GM12878 (cell line): Measurements from ENCODE around the gene GGCX. TPM values are rescaled to one million over a fixed set of nuclear protein-coding genes. Genes with fewer than 3 reads are reported as not detected.

Experiments
- ATAC-seq: fragments of 200-7000 bp; cut with Tn5 transposase; 3 replicates; pipeline ENCODE4 v1.9.1; 2020; ENCODE audit warnings: mild to moderate bottlenecking, moderate library complexity
- BruUV-seq: library from RNA; stranded (reverse); fragments of 400-500 nt; replicated peaks from 2 replicates; lab custom pipeline; 2021; lab: Mats Ljungman, UMichigan
- CTCF ChIA-PET: fragments of 300-600 bp; sonication (Branson Sonifier 250); formaldehyde crosslinking; extraction: SDS; loops from one replicate; lab custom pipeline; 2021; ENCODE audit warnings: inconsistent platforms; lab: Yijun Ruan, JAX
- POLR2A ChIA-PET: fragments of 350-600 bp; formaldehyde crosslinking; extraction: SDS; loops from one replicate; lab custom pipeline; 2021; ENCODE audit warnings: inconsistent platforms; lab: Charles Lee
- RAD21 ChIA-PET: fragments of 300-600 bp; sonication (Branson Sonifier 250); formaldehyde crosslinking; loops from one replicate; lab custom pipeline; 2023; ENCODE audit warnings: antibody characterized with exemption; ENCODE audit not compliant: unreplicated experiment; lab: Charles Lee
- SMC1A ChIA-PET: fragments of 300-600 bp; sonication (Branson Sonifier 250); formaldehyde crosslinking; loops from one replicate; lab custom pipeline; 2023; ENCODE audit not compliant: unreplicated experiment, uncharacterized antibody; lab: Charles Lee
- DNase-seq: peaks from one replicate; pipeline ENCODE4 v3.0.0-alpha.2; 2011; ENCODE audit warnings: low read depth, low spot score
- FAIRE-seq: peaks from 3 replicates; lab custom pipeline; 2011; peaks lifted over from hg19 to GRCh38; lab: Jason Lieb, UNC
- H2AFZ ChIP-seq: 2 replicates; pipeline ENCODE4 v1.6.0; 2011; ENCODE audit warnings: low read depth, low read length, control low read depth; ENCODE audit not compliant: control insufficient read depth
- H3K27ac ChIP-seq: 2 replicates; pipeline ENCODE4 v1.5.1; 2011; ENCODE audit warnings: control low read depth; ENCODE audit not compliant: control insufficient read depth, insufficient read depth
- H3K27me3 ChIP-seq, 2 experiments: replicated peaks in 1 of 2; 2 replicates each; pipeline versions ENCODE4 v1.6.0 to v1.6.1; 2011; ENCODE audit warnings: low read length in 1 of 2; ENCODE audit not compliant: control insufficient read depth in 2 of 2, insufficient read depth in 2 of 2
- H3K36me3 ChIP-seq, 2 experiments: 2 replicates each; pipeline ENCODE4 v1.5.1; 2011; ENCODE audit warnings: low read length in 1 of 2; ENCODE audit not compliant: control insufficient read depth in 2 of 2, insufficient read depth in 2 of 2
- H3K4me1 ChIP-seq: 2 replicates; pipeline ENCODE4 v1.6.1; 2011; ENCODE audit warnings: mild to moderate bottlenecking, low read length, moderate library complexity, mixed read lengths; ENCODE audit not compliant: control insufficient read depth, insufficient read depth
- H3K4me2 ChIP-seq: 2 replicates; pipeline ENCODE4 v1.6.0; 2011; ENCODE audit warnings: control low read depth; ENCODE audit not compliant: control insufficient read depth, insufficient read depth
- H3K4me3 ChIP-seq: fragments of 200-600 bp; sonication (generic); 2 replicates; pipeline ENCODE4 v1.5.1; 2016
- H3K79me2 ChIP-seq: 2 replicates; pipeline ENCODE4 v1.6.0; 2011; ENCODE audit warnings: low read length; ENCODE audit not compliant: control insufficient read depth, insufficient read depth
- H3K9ac ChIP-seq: 2 replicates; pipeline ENCODE4 v1.8.0; 2011; ENCODE audit warnings: low read length, control low read depth, mixed read lengths; ENCODE audit not compliant: control insufficient read depth, insufficient read depth
- H3K9me3 ChIP-seq: replicated peaks from 3 replicates; pipeline ENCODE4 v1.5.1; 2011; ENCODE audit warnings: mild to moderate bottlenecking, low read length; ENCODE audit not compliant: control insufficient read depth, insufficient read depth
- H4K20me1 ChIP-seq: 2 replicates; pipeline ENCODE4 v1.6.0; 2011; ENCODE audit not compliant: control insufficient read depth, insufficient read depth
- BCL3 ChIP-seq: IDR thresholded peaks from 2 replicates; pipeline ENCODE4 v1.6.1; 2011; ENCODE audit warnings: borderline replicate concordance, low read depth, mild to moderate bottlenecking, moderate library complexity, low read length; ENCODE audit not compliant: insufficient read depth, poor library complexity, severe bottlenecking
- CEBPZ ChIP-seq: fragments of 150-350 bp; IDR thresholded peaks from 2 replicates; pipeline ENCODE4 v1.6.1; 2016; ENCODE audit warnings: low read depth, low read length
- FOS ChIP-seq: IDR thresholded peaks from 3 replicates; pipeline ENCODE4 v1.6.1; 2011; ENCODE audit warnings: borderline replicate concordance; ENCODE audit not compliant: insufficient read length; ENCODE audit errors: extremely low read depth
- HSF1 ChIP-seq: fragments of 150-350 bp; IDR thresholded peaks from 2 replicates; pipeline ENCODE4 v1.6.1; 2014; ENCODE audit warnings: mild to moderate bottlenecking, low read depth, low read length
- NFXL1 ChIP-seq: fragments of 450-650 bp; IDR thresholded peaks from 2 replicates; pipeline ENCODE4 v1.6.1; 2017; ENCODE audit warnings: antibody characterized with exemption, mild to moderate bottlenecking, borderline replicate concordance
- PKNOX1 ChIP-seq: fragments of 450-650 bp; IDR thresholded peaks from 2 replicates; pipeline ENCODE4 v1.6.1; 2016; ENCODE audit warnings: mild to moderate bottlenecking
- POU2F2 ChIP-seq: IDR thresholded peaks from 3 replicates; pipeline ENCODE4 v1.6.1; 2011; ENCODE audit warnings: low read depth, mild to moderate bottlenecking, low read length, borderline replicate concordance
- SUZ12 ChIP-seq: fragments of 200-600 bp; sonication (generic); IDR thresholded peaks from one replicate; pipeline ENCODE4 v1.6.1; 2018; ENCODE audit warnings: antibody characterized with exemption, mild to moderate bottlenecking; ENCODE audit not compliant: unreplicated experiment
- ZNF207 ChIP-seq: fragments of 450-650 bp; IDR thresholded peaks from 2 replicates; pipeline ENCODE4 v1.6.1; 2014; ENCODE audit warnings: antibody characterized with exemption, mild to moderate bottlenecking, borderline replicate concordance
- WGBS: methylation state at CpG from one replicate; pipeline ENCODE4 v1.1.6; 2016; ENCODE audit warnings: low lambda C conversion rate; ENCODE audit not compliant: insufficient replicate concordance, insufficient coverage; ENCODE audit errors: missing lambda C conversion rate; 5-methylcytosine and 5-hydroxymethylcytosine counted together
- in situ Hi-C: fragments of 300-500 bp; cut with MboI; formaldehyde crosslinking; loops from 9 replicates; pipeline ENCODE4 v1.14.3; 2018; ENCODE audit warnings: mixed read lengths
- intact Hi-C: fragments of 100-400 bp; cut with micrococcal nuclease; formaldehyde crosslinking; loops from one replicate; pipeline ENCODE4 v1.14.2; 2022; ENCODE audit not compliant: unreplicated experiment
- polyA plus RNA-seq, 11 experiments: library from polyadenylated mRNA; depleted of rRNA in 4 of 11; unstranded in 6 of 11; stranded (reverse) in 5 of 11; fragments of >200 nt; fragmentation: Nextera tagmentation in 4 of 11; fragmentation: Illumina TruSeq in 1 of 11; extraction: Ambion mirVana in 4 of 11; extraction: Trizol in 1 of 11; gene quantifications; 1 replicate in 1 of 11; 2 replicates in 10 of 11; pipeline versions ENCODE4 v1.2.1 to v1.2.3, GENCODE V29; 2011 to 2016; ENCODE audit warnings: inconsistent platforms in 2 of 11, missing spikeins in 2 of 11, low read depth in 1 of 11
- total RNA-seq, 4 experiments: library from RNA; depleted of rRNA in 3 of 4; stranded (reverse); fragments of >200 nt in 3 of 4; fragmentation: Illumina TruSeq in 1 of 4; extraction: Trizol in 1 of 4; gene quantifications; 2 replicates each; pipeline versions ENCODE4 v1.2.1 to v1.2.3, GENCODE V29; 2013 to 2021

GGCX gene
- total and polyA plus RNA-seq, 10 of the 15 experiments (the other 5 are each of a cell fraction or from before 2014, with no cell fraction given), result 18.1 to 52.7 (median 25.0) TPM

GRCh38 chr2:85588645-85589044 is 27.4 kb upstream of the GGCX start:
- POLR2A ChIA-PET, result no interaction called here
- ATAC-seq (no peak), FAIRE-seq (no peak), DNase-seq (no peak)
- no peak overlapping the region for H3K27ac ChIP-seq
- H3K4me2 ChIP-seq, result no peak overlapping the region
- TF ChIP-seq SUZ12 (no peak), PKNOX1 (no peak), HSF1 (no peak), ZNF207 (no peak)
- BruUV-seq, result no TSS peak
- no peaks in the 10 kb centered on the region for H3K9me3 ChIP-seq
- intact Hi-C loops (no loop called here), in situ Hi-C loops (no loop called here)
- no peaks in the 10 kb centered on the region for H4K20me1 ChIP-seq
- no peaks in the 10 kb centered on the region for H3K36me3 ChIP-seq
- CTCF ChIA-PET, result no interaction called here
- WGBS, result 72% methylated on average over 4 of the region's 4 CpGs
- RAD21 ChIA-PET, result no interaction called here
- H3K9ac ChIP-seq, result no peak overlapping the region
- H3K27me3 ChIP-seq, result no peaks in the 10 kb centered on the region
- H2AFZ ChIP-seq, result no peak overlapping the region
- no peak overlapping the region for H3K4me3 ChIP-seq
- SMC1A ChIA-PET, result no interaction called here
- H3K4me1 ChIP-seq, result peaks cover 18% of the 10 kb centered on the region
- no peaks in the 10 kb centered on the region; the same call in 1 of the 2 replicates for H3K79me2 ChIP-seq

- no peak overlapping the region for H3K27ac ChIP-seq
- H3K27me3 ChIP-seq, result no peaks in the 10 kb centered on the region
- H2AFZ ChIP-seq, result no peak overlapping the region
- H3K4me2 ChIP-seq, result no peak overlapping the region
- BruUV-seq, result no TSS peak
- ATAC-seq (no peak), DNase-seq (no peak)
- no peak overlapping the region for H3K4me3 ChIP-seq
- POLR2A ChIA-PET, result no interaction called here
- WGBS, result 68% methylated on average over 4 of the region's 4 CpGs
- H3K9ac ChIP-seq, result no peak overlapping the region
- in situ Hi-C loops (no loop called here), intact Hi-C loops (no loop called here)
- CTCF ChIA-PET, result interaction anchor here (0.9 kb wide), 1 partner anchor 9 kb away, joined by 3 read pairs; no protein-coding TSS in a partner anchor
- no peaks in the 10 kb centered on the region for H3K9me3 ChIP-seq
- no peak for TF ChIP-seq NFXL1
- TF ChIP-seq POU2F2, result no peak
- TF ChIP-seq CEBPZ, result no peak
- TF ChIP-seq BCL3, result no peak
- TF ChIP-seq FOS, result no peak
- TF ChIP-seq, all 136 proteins: peak for 0
- Histone ChIP-seq H3K4me1 (peaks cover 20% of the 10 kb centered on the region), H4K20me1 (no peaks in the 10 kb centered on the region), H3K36me3 (no peaks in the 10 kb centered on the region), H3K79me2 (no peaks in the 10 kb centered on the region; the same call in 1 of the 2 replicates)
- no peak for FAIRE-seq
- RAD21 ChIA-PET, result no interaction called here
- SMC1A ChIA-PET, result interaction anchor here (1.2 kb wide), 1 partner anchor 10 kb away, joined by 5 read pairs; no protein-coding TSS in a partner anchor
Observed at GRCh38 chr2:85588236-85588635, 26.9 kb upstream of the GGCX start.
